ENCODE measurements around the gene KASH5. TPM values are rescaled to one million over a fixed set of nuclear protein-coding genes. Genes with fewer than 3 reads are reported as not detected.

Gene KASH5
- total and polyA plus RNA-seq, 2 of the 13 experiments (the other 11 are each of a cell fraction or from before 2014, with no cell fraction given) = not detected

DNA sequence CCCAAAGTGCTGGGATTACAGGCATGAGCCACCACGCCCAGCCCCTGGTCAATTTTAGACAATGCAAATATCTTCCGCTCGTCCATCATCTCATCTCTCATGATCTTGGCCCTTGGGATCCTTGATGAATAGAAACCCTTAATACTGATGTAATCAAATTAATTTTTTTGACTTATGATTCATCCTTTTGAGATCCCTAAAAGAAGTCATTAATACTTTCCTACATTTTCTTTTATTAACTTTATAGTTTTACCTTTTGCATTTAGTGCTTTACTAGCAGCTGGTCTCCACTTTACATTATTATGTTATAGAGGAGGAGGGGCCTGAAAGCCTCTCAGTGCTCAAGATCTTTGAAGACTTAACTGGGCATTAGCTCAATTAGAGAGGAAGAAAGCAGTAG, 7.7 kb upstream of the KASH5 start (continued):
- TF ChIP-seq ZNF512B (CRISPR knock-in tag; IDR thresholded peaks at IDR 0.05; ENCODE audit: borderline replicate concordance) = no peak
- no peak for TF ChIP-seq SMAD3 (CRISPR knock-in tag; IDR thresholded peaks at IDR 0.05)
- no peak for TF ChIP-seq ZNF446 (CRISPR knock-in tag; IDR thresholded peaks at IDR 0.05)
- TF ChIP-seq ZSCAN29 (CRISPR knock-in tag; conservative IDR thresholded peaks at IDR 0.05) = no peak
- TF ChIP-seq ZNF292 (CRISPR knock-in tag; IDR thresholded peaks at IDR 0.05; ENCODE audit: borderline replicate concordance, low read depth) = no peak
- no peak for TF ChIP-seq ETS1 (CRISPR knock-in tag; IDR thresholded peaks at IDR 0.05)
- TF ChIP-seq THAP7 (CRISPR knock-in tag; IDR thresholded peaks at IDR 0.05) = no peak

GRCh38 chr19:49382639-49383038, 5.4 kb upstream of the KASH5 start:
- Histone ChIP-seq H3K79me2 (ENCODE audit: insufficient read depth, low read length) (no peaks in the 10 kb centered on the region), H3K9ac (ENCODE audit: insufficient read depth, low read depth, low read length) (no peak overlapping the region), H3K27me3 (ENCODE audit: control insufficient read depth in 1 of 2, insufficient read depth in 2 of 2, low read length in 2 of 2) (no peaks in the 10 kb centered on the region; a peak in 2 of 5 replicates), H3K36me3 (replicated peaks in 1 of 2; ENCODE audit: control insufficient read depth in 1 of 2, insufficient read depth in 2 of 2, low read length in 2 of 2) (no peaks in the 10 kb centered on the region), H3K4me1 (ENCODE audit: insufficient read depth, low read length) (no peaks in the 10 kb centered on the region), H4K20me1 (ENCODE audit: insufficient read depth, low read length) (no peaks in the 10 kb centered on the region), H3K4me3 (replicated peaks in 1 of 3; ENCODE audit: insufficient read depth in 1 of 3, low read depth in 2 of 3, low read length in 3 of 3) (no peak overlapping the region), H2AFZ (ENCODE audit: low read length) (no peak overlapping the region), H3K9me3 (ENCODE audit: low read length) (no peaks in the 10 kb centered on the region), H3K27ac (ENCODE audit: extremely low read length, insufficient read depth, low read length) (no peak overlapping the region), H3K4me2 (ENCODE audit: low read depth, low read length) (no peak overlapping the region)
- intact Hi-C loops (cut with micrococcal nuclease; ENCODE audit: unreplicated experiment) (no loop called here), in situ Hi-C loops (cut with HindIII; ENCODE audit: extremely low pct_ligation_motif_present, low pct_unique_long_range_greater_than_20kb) (no loop called here)
- ChIA-PET POLR2A (no interaction called here), CTCF (ENCODE audit: low intra/inter-chr PET ratio, low total read pairs) (no interaction called here)
- ATAC-seq (no peak), DNase-seq (ENCODE audit: low spot score) (no peak), FAIRE-seq (no peak)
- WGBS (ENCODE audit: low lambda C conversion rate) = 26% methylated on average over 5 of the region's 5 CpGs
- no TSS peak for BruUV-seq (replicated peaks)
- TF ChIP-seq ZNF605 (CRISPR knock-in tag; IDR thresholded peaks at IDR 0.05) = no peak
- no peak for TF ChIP-seq MAFG (CRISPR knock-in tag; IDR thresholded peaks at IDR 0.05)
- no peak for TF ChIP-seq KLF11 (CRISPR knock-in tag; IDR thresholded peaks at IDR 0.05)
- no peak for TF ChIP-seq SRSF9 (IDR thresholded peaks at IDR 0.05; ENCODE audit: borderline replicate concordance, insufficient read depth, low read depth, low read length, poor library complexity, severe bottlenecking)

Measured in HepG2 (cell line).